SJCRH30 (cell line): ENCODE data around the gene PRAMEF1. TPM values are rescaled to one million over a fixed set of nuclear protein-coding genes. Genes with fewer than 3 reads are reported as not detected.
"Not testable (repeated sequence)": the region's sequence is repeated elsewhere in the genome, so short reads cannot be mapped to it uniquely, and the experiment has no call there.

Experiments
- DNase-seq, 2 experiments: peaks; one replicate each; pipeline ENCODE4 v3.0.0-alpha.2; 2015 to 2020
- H3K27ac ChIP-seq: fragments of 250-450 bp; sonication (Bioruptor Pico); 2 replicates; pipeline ENCODE4 v1.5.1; 2020; ENCODE audit warnings: mild to moderate bottlenecking, moderate library complexity
- H3K27me3 ChIP-seq: fragments of 250-450 bp; sonication (Bioruptor Pico); 2 replicates; pipeline ENCODE4 v1.5.1; 2020; ENCODE audit warnings: mild to moderate bottlenecking, moderate library complexity
- H3K36me3 ChIP-seq: fragments of 250-450 bp; sonication (Bioruptor Pico); 2 replicates; pipeline ENCODE4 v1.5.1; 2020; ENCODE audit warnings: mild to moderate bottlenecking, moderate library complexity
- H3K4me1 ChIP-seq: fragments of 250-450 bp; sonication (Bioruptor Pico); 2 replicates; pipeline ENCODE4 v1.5.1; 2020; ENCODE audit warnings: mild to moderate bottlenecking, moderate library complexity
- H3K4me3 ChIP-seq: fragments of 250-450 bp; sonication (Bioruptor Pico); 2 replicates; pipeline ENCODE4 v1.5.1; 2020; ENCODE audit warnings: mild to moderate bottlenecking, moderate library complexity
- H3K9me3 ChIP-seq: fragments of 250-450 bp; sonication (Bioruptor Pico); replicated peaks from 2 replicates; pipeline ENCODE4 v1.5.1; 2020; ENCODE audit warnings: mild to moderate bottlenecking, moderate library complexity
- total RNA-seq: library from RNA; depleted of rRNA; stranded (reverse); fragments of >200 nt; shearing (Covaris generic); gene quantifications from 2 replicates; pipeline ENCODE4 v1.2.3, GENCODE V29; 2014

The PRAMEF1 gene
- total RNA-seq, 1 experiment from 2014 or later, result 0.08 TPM

- no peak overlapping the region for H3K27ac ChIP-seq
- H3K4me3 ChIP-seq, result no peak overlapping the region
- no peaks in the 10 kb centered on the region for H3K4me1 ChIP-seq
- no peak for DNase-seq
- no peaks in the 10 kb centered on the region for H3K36me3 ChIP-seq
- H3K9me3 ChIP-seq, result no peaks in the 10 kb centered on the region
- peaks cover 9% of the 10 kb centered on the region; the same call in 1 of the 2 replicates for H3K27me3 ChIP-seq
Measured at GRCh38 chr1:12769031-12769430, 22.2 kb upstream of the PRAMEF1 start.

DNA sequence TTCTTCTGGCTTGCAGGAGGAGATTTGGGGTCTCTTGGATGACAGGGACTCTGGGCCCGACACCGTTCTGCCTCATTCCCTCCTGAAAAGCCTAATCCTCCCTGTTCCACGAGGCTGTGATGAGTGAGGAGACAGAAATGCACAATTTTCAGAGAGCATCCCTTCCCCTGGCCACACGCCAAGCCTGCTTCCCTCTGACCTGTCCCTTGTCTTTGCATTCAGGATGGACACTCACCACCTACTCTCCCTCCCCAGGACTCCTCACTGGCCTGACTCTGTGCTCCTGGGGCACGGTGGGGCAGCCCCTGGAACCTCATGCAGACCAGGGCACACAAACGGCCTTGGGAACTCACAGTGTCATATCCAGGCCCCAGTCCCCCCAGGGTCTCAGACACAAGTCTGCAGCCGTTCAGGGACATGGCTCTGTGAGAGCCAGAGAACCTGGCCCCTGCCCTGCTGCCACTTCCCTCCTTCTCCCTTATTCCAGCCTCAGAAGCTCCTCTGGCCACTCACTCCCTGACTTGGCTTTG, 21.2 kb upstream of the PRAMEF1 start:
- H3K36me3 ChIP-seq, result no peaks in the 10 kb centered on the region
- H3K4me3 ChIP-seq, result no peak overlapping the region
- no peaks in the 10 kb centered on the region for H3K9me3 ChIP-seq
- H3K27ac ChIP-seq, result no peak overlapping the region
- H3K4me1 ChIP-seq, result no peaks in the 10 kb centered on the region
- DNase-seq, result no peak
- peaks cover 11% of the 10 kb centered on the region; the same call in 1 of the 2 replicates for H3K27me3 ChIP-seq

GRCh38 chr1:12770620-12771019, 20.6 kb upstream of the PRAMEF1 start:
- H3K4me3 ChIP-seq, result no peak overlapping the region
- no peaks in the 10 kb centered on the region for H3K4me1 ChIP-seq
- DNase-seq, result no peak

DNA sequence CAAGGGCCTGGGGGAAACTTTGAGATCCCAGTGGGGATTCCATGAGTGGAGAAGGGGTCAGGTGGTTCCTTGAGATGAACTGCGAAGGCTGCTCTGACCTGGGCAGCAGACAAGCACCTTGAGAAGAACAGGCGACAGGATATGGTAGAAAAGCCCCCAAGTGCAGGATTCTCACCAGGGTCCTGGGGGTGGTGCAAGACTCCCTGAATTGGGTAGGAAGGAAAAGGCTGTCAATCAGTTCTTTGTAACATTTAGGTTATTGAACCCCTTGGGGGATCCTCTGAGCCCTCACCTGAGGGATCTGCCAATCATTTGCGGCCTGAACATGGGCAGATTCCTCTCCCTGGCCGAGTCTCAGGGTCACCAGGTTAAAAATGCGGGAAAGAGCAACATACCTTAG, 20.0 kb upstream of the PRAMEF1 start:
- H3K36me3 ChIP-seq, result no peaks in the 10 kb centered on the region
- H3K4me1 ChIP-seq, result no peaks in the 10 kb centered on the region
- no peak for DNase-seq
- no peak overlapping the region for H3K4me3 ChIP-seq
- peaks cover 11% of the 10 kb centered on the region; the same call in 1 of the 2 replicates for H3K27me3 ChIP-seq
- H3K27ac ChIP-seq, result no peak overlapping the region
- no peaks in the 10 kb centered on the region for H3K9me3 ChIP-seq

More at GRCh38 chr1:12770620-12771019, 20.6 kb upstream of the PRAMEF1 start:
- Histone ChIP-seq H3K9me3 (no peaks in the 10 kb centered on the region), H3K27ac (no peak overlapping the region), H3K27me3 (peaks cover 11% of the 10 kb centered on the region; the same call in 1 of the 2 replicates), H3K36me3 (no peaks in the 10 kb centered on the region)

GRCh38 chr1:12772520-12772919, 18.7 kb upstream of the PRAMEF1 start:
- H3K4me1 ChIP-seq, result no peaks in the 10 kb centered on the region
- DNase-seq, result no peak
- H3K27ac ChIP-seq, result no peak overlapping the region
- no peaks in the 10 kb centered on the region for H3K9me3 ChIP-seq
- H3K36me3 ChIP-seq, result no peaks in the 10 kb centered on the region
- peaks cover 11% of the 10 kb centered on the region; the same call in 1 of the 2 replicates for H3K27me3 ChIP-seq
- H3K4me3 ChIP-seq, result no peak overlapping the region

DNA sequence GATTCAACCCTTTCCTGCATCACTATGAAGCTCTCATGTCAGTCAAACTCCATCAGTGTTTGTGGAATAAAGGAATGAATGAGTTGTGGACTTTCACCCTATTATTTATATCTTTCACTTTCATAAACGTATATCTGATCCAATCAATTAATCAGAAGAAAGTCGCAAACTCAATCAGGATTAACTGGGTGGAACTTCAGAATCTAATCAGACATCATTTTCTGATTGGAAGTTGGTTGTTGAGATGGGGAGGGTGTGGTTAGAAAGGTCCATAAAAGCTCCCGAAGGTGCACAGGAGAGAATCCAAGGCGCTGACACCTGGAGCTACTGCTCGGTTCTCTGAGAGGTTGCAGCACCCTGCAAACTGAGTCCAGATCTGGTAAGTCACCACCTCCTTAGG, 17.8 kb upstream of the PRAMEF1 start, which contains the start of gene PRAMEF12:
PRAMEF12 (plus strand) TSS at position 301 of the 400 bp plus-strand sequence. CDS start 1,130 bp downstream, outside the sequence.
- H3K27ac ChIP-seq, result no peak within 1 kb of the TSS
- no peaks in the 10 kb centered on the region for H3K36me3 ChIP-seq
- no peaks in the 10 kb centered on the region for H3K4me1 ChIP-seq
- no peak within 1 kb of the TSS for H3K4me3 ChIP-seq
- no peaks in the 10 kb centered on the region for H3K9me3 ChIP-seq
- H3K27me3 ChIP-seq, result peaks cover 11% of the 10 kb centered on the region; the same call in 1 of the 2 replicates
- DNase-seq, result no peak

GRCh38 chr1:12774801-12775345, 16.3 kb upstream of the PRAMEF1 start:
- peaks cover 11% of the 10 kb centered on the region; the same call in 1 of the 2 replicates for H3K27me3 ChIP-seq
- no peaks in the 10 kb centered on the region for H3K4me1 ChIP-seq
- no peak overlapping the region for H3K4me3 ChIP-seq
- no peaks in the 10 kb centered on the region for H3K36me3 ChIP-seq
- no peak overlapping the region for H3K27ac ChIP-seq
- H3K9me3 ChIP-seq, result no peaks in the 10 kb centered on the region
- no peak for DNase-seq

GRCh38 chr1:12775443-12775842, 15.8 kb upstream of the PRAMEF1 start:
- Histone ChIP-seq H3K4me1 (no peaks in the 10 kb centered on the region), H3K4me3 (no peak overlapping the region), H3K9me3 (no peaks in the 10 kb centered on the region), H3K27me3 (peaks cover 11% of the 10 kb centered on the region; the same call in 1 of the 2 replicates), H3K27ac (no peak overlapping the region), H3K36me3 (no peaks in the 10 kb centered on the region)
- no peak for DNase-seq

DNA sequence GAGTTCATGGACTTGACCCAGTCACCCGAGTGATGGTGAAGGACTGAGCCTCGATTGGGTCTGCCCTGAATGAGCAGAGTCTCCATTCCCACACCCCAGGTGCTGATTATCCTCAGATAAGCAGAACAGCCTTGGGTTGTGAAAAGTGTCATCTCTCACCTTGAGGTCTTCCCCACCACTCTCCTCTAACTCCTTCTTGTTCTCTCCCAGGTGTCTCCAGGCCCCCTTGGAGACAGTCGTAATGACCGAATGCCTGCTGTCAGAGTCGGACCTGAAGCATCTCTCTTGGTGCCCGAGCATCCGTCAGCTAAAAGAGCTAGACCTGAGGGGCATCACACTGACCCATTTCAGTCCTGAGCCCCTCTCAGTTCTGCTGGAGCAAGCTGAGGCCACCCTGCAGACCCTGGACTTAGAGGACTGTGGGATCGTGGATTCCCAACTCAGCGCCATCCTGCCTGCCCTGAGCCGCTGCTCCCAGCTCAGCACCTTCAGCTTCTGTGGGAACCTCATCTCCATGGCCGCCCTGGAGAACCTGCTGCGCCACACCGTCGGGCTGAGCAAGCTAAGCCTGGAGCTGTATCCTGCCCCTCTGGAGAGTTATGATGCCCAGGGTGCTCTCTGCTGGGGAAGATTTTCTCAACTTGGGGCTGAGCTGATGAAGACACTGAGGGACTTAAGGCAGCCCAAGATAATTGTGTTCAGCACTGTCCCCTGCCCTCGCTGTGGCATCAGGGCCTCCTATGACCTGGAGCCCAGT, 14.2 kb upstream of the PRAMEF1 start:
- DNase-seq, result no peak
- no peaks in the 10 kb centered on the region for H3K36me3 ChIP-seq
- peaks cover 6% of the 10 kb centered on the region; the same call in 1 of the 2 replicates for H3K27me3 ChIP-seq
- no peaks in the 10 kb centered on the region for H3K4me1 ChIP-seq
- H3K27ac ChIP-seq, result no peak overlapping the region
- no peak overlapping the region for H3K4me3 ChIP-seq
- no peaks in the 10 kb centered on the region for H3K9me3 ChIP-seq

DNA sequence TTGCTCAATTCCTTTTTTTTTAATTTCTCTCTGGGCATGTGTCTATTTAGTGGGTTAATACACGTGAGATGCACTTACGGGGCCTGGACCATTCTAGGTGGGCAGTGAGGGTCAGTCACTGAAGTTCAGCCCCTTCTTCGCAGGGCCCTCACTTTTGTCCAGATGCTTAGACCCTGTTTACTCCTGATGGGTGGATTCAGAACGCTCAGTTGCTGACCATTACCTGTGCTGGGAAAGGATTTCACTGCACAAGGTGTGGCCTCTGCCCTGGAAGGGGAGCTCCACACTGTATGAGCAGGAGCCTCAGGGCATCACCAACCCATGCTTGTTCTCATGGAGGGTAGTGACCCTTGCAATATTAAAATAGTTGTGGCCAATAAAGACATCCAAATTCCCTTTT, 13.1 kb upstream of the PRAMEF1 start:
- no peak for DNase-seq
- H3K4me1 ChIP-seq, result no peaks in the 10 kb centered on the region
- H3K27me3 ChIP-seq, result peaks cover 6% of the 10 kb centered on the region; the same call in 1 of the 2 replicates
- no peak overlapping the region for H3K4me3 ChIP-seq
- no peaks in the 10 kb centered on the region for H3K36me3 ChIP-seq
- H3K9me3 ChIP-seq, result no peaks in the 10 kb centered on the region
- H3K27ac ChIP-seq, result no peak overlapping the region

GRCh38 chr1:12778907-12779306, 12.3 kb upstream of the PRAMEF1 start:
- H3K36me3 ChIP-seq, result no peaks in the 10 kb centered on the region
- H3K4me3 ChIP-seq, result no peak overlapping the region
- DNase-seq, result no peak
- H3K9me3 ChIP-seq, result no peaks in the 10 kb centered on the region
- peaks cover 3% of the 10 kb centered on the region; the same call in 1 of the 2 replicates for H3K27me3 ChIP-seq
- no peaks in the 10 kb centered on the region for H3K4me1 ChIP-seq
- H3K27ac ChIP-seq, result no peak overlapping the region

DNA sequence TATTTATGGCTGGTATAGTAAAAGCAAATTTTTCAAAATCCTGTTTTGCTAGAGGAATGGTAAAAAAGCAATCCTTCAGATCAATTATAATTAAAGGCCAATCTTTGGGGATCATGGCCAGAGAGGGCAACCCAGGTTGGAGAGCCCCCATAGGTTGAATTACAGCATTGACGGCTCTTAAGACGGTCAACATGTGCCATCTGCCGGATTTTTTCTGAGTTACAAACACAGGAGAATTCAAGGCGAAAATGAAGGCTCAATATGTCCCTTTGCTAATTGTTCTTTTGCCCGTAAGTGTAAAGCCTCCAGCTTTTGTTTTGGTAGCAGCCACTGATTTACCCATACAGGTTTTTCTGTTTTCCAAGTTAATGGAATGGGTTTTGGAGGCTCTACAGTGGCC, 9.7 kb upstream of the PRAMEF1 start:
- H3K36me3 ChIP-seq, H3K4me3 ChIP-seq, H3K27ac ChIP-seq, H3K27me3 ChIP-seq, H3K9me3 ChIP-seq, H3K4me1 ChIP-seq, DNase-seq: not testable (repeated sequence)

GRCh38 chr1:12783783-12784182, 7.4 kb upstream of the PRAMEF1 start:
- not testable (repeated sequence) for H3K27ac ChIP-seq, H3K36me3 ChIP-seq, H3K4me1 ChIP-seq, H3K4me3 ChIP-seq, H3K9me3 ChIP-seq, H3K27me3 ChIP-seq
- peak; percentile 22 to 58 for DNase-seq

DNA sequence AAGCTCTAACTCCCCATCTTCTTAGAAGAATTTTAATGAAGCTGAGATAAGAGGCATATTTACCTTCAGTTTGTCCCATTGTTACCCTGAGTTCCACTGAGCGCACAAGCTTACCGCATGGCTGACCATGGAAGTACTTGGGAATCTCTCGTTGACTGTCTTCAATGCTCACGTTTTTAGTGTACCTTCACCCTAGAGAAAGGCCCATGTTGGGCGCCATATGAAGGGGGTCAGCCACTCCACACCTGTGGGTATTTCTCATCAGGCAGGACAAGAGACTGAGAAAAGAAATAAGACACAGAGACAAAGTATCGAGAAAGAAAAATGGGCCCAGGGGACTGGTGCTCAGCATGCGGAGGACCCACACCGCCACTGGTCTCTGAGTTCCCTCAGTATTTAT, 6.5 kb upstream of the PRAMEF1 start:
- H3K4me3 ChIP-seq, H3K4me1 ChIP-seq, H3K36me3 ChIP-seq, H3K27me3 ChIP-seq, DNase-seq, H3K9me3 ChIP-seq, H3K27ac ChIP-seq: not testable (repeated sequence)

- Histone ChIP-seq H3K9me3 (no peaks in the 10 kb centered on the region), H3K36me3 (no peaks in the 10 kb centered on the region), H3K27ac (no peak overlapping the region), H3K27me3 (no peaks in the 10 kb centered on the region), H3K4me1 (no peaks in the 10 kb centered on the region), H3K4me3 (no peak overlapping the region)
- DNase-seq, result no peak
Measured at GRCh38 chr1:12798911-12799310, 7.7 kb downstream of the PRAMEF1 start.
